ENCODE data around the gene RAP1GAP2.
A peak's percentile ranks its signal among the peaks of the same experiment; 100 is the strongest.

The RAP1GAP2 gene

DNA sequence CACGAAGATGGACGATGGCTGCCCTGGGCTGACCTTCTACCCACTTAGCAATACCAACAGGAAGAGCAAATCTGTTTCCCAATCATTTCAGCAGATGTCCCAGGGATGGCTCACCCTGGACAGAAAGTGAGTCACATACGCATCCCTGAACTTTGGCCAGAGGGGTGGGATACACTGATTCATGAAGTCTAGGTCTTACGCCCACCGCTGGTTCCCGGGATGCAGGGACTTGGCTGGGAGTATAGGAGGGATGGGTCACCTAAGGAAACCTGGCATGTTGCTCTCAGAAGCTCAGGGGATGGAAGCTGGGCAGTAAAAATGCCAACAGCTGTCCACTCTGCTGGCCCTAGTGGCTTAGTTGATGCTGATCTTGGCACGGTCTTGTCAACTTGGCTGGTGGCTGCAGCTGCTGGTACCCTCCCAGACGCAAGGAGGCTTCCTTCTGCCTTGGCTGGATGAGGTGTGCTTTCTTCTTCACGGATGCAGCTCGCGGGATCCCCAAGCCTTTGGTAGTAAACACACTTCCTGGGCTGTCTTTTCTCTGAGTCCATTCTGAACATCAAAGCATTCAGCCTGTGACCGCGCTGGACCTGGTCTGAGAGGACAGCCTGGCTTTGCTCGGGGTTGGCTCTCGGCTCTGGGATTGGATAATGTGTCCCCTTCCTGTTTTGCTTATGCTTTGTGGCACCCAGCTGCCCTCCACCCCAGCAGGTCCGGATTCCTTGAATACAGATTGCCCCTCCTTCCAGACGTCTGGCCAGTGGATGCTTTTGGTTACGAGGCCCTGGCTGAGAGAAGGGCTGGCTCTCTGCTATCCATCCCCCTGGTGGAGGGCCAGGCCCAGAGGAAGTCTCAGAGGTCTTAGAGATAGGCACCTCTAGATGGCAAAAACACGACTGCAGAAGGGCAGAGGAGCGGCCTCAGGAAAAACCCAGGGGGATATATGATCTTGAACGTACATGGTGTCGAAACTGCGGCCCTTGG is 71.5 kb downstream of the RAP1GAP2 start:
- in situ Hi-C loops (cut with HindIII; ENCODE audit: low pct_ligation_motif_present, low sequenced_read_pairs): no loop called here
- Histone ChIP-seq H3K27ac (no peak overlapping the region), H3K27me3 (replicated peaks) (no peaks in the 10 kb centered on the region), H3K4me3 (ENCODE audit: low read depth, low read length) (no peak overlapping the region), H3K36me3 (replicated peaks) (no peaks in the 10 kb centered on the region)
- DNase-seq: peak; percentile 46
- TF ChIP-seq, protein P1, sequence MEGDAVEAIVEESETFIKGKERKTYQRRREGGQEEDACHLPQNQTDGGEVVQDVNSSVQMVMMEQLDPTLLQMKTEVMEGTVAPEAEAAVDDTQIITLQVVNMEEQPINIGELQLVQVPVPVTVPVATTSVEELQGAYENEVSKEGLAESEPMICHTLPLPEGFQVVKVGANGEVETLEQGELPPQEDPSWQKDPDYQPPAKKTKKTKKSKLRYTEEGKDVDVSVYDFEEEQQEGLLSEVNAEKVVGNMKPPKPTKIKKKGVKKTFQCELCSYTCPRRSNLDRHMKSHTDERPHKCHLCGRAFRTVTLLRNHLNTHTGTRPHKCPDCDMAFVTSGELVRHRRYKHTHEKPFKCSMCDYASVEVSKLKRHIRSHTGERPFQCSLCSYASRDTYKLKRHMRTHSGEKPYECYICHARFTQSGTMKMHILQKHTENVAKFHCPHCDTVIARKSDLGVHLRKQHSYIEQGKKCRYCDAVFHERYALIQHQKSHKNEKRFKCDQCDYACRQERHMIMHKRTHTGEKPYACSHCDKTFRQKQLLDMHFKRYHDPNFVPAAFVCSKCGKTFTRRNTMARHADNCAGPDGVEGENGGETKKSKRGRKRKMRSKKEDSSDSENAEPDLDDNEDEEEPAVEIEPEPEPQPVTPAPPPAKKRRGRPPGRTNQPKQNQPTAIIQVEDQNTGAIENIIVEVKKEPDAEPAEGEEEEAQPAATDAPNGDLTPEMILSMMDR (IDR thresholded peaks at IDR 0.05; ENCODE audit: low read depth, low read length, missing control alignments): peak; percentile 65

DNA sequence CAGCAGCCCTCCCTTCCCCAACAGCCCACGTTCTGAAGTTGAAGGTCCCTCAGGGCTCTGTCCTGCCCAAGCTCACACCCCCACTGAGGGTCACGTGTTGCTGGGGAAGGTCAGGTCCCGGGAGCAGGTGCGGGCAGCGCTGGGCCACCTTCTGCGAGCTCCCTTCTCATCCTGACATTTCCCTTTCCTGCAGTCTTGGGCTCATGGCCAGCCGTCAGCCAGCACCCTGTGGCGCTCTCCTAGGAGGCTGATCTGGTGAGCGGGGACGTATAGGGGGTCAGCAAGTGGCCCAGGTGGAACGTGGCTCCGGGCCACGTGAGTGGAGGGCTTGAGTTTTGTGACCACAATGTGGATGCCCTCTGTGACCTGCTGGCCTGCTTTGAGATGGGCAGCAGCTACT is 73.4 kb downstream of the RAP1GAP2 start:
- H3K27me3 ChIP-seq (replicated peaks): no peaks in the 10 kb centered on the region
- no peak for DNase-seq
- in situ Hi-C loops (cut with HindIII; ENCODE audit: low pct_ligation_motif_present, low sequenced_read_pairs): no loop called here
- H3K36me3 ChIP-seq (replicated peaks): no peaks in the 10 kb centered on the region
- no peak overlapping the region for H3K4me3 ChIP-seq (ENCODE audit: low read depth, low read length)
- H3K27ac ChIP-seq: no peak overlapping the region
- TF ChIP-seq, protein P1 (IDR thresholded peaks at IDR 0.05; ENCODE audit: low read depth, low read length, missing control alignments): no peak

DNA sequence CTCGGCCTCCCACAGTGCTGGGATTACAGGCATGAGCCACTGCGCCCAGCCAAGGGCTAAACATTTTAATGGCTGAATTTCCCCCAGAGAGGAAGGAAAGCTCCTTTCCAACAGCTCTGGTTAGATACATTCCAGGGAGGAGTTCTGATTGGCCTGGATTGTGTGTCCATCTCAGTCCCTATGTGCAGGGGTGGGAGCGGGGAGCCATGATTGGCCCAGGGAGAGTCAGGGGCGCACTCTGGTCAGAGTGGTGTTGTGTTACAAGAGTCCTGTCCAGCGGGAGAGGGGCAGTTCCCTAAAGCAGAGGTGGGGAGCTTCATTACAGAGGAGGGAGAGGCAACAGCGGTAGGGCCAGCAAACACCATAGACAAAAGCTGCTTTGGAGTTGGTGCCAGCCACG is 75.0 kb downstream of the RAP1GAP2 start:
- Histone ChIP-seq H3K27ac (no peak overlapping the region), H3K27me3 (replicated peaks) (no peaks in the 10 kb centered on the region), H3K4me3 (ENCODE audit: low read depth, low read length) (no peak overlapping the region), H3K36me3 (replicated peaks) (no peaks in the 10 kb centered on the region)
- DNase-seq: no peak
- in situ Hi-C loops (cut with HindIII; ENCODE audit: low pct_ligation_motif_present, low sequenced_read_pairs): no loop called here
- TF ChIP-seq, protein P1 (IDR thresholded peaks at IDR 0.05; ENCODE audit: low read depth, low read length, missing control alignments): no peak

DNA sequence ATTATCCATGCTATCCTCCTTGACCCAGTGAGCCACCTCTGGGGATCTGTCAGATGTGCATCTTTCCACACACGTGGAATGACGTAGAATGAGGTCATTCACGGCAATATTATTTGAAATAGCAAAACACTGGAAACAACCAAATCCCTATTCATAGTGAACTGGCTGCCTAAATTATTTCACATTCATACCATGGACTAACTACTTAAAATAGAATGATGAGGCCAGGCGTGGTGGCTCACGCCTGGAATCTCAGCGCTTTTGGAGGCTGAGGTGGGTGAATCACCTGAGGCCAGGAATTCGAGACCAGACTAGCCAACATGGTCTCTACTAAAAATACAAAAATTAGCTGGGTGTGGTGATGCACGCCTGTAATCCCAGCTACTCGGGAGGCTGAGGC is 75.5 kb downstream of the RAP1GAP2 start:
- Histone ChIP-seq H3K27me3 (replicated peaks) (no peaks in the 10 kb centered on the region), H3K27ac (no peak overlapping the region), H3K4me3 (ENCODE audit: low read depth, low read length) (no peak overlapping the region), H3K36me3 (replicated peaks) (no peaks in the 10 kb centered on the region)
- TF ChIP-seq, protein P1 (IDR thresholded peaks at IDR 0.05; ENCODE audit: low read depth, low read length, missing control alignments): no peak
- no peak for DNase-seq
- in situ Hi-C loops (cut with HindIII; ENCODE audit: low pct_ligation_motif_present, low sequenced_read_pairs): no loop called here

DNA sequence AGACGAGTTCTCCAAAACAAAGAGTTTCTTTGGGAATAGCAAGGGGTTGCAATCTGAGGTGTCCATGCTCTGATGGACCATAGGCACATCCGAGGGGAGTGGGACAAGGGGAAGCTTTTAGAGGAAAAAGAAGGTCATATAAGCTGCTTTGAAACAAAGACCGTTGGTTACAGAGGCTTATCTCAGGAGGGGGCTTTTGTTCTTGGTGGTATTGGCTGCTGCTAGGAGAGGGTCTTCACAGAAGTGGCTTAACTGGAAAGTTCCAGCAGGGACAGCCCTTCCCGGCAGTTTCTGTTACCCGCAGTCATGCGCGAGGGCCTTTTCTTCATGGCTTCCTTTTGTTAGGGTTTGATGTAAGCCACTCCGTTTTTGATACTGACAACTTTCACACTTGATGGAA is 76.0 kb downstream of the RAP1GAP2 start:
- TF ChIP-seq, protein P1 (IDR thresholded peaks at IDR 0.05; ENCODE audit: low read depth, low read length, missing control alignments): no peak
- Histone ChIP-seq H3K36me3 (replicated peaks) (no peaks in the 10 kb centered on the region), H3K27me3 (replicated peaks) (no peaks in the 10 kb centered on the region), H3K27ac (no peak overlapping the region), H3K4me3 (ENCODE audit: low read depth, low read length) (no peak overlapping the region)
- in situ Hi-C loops (cut with HindIII; ENCODE audit: low pct_ligation_motif_present, low sequenced_read_pairs): no loop called here
- DNase-seq: no peak
